Panc1 (cell line): ENCODE measurements around the gene PCP4L1. TPM values are rescaled to one million over a fixed set of nuclear protein-coding genes. Genes with fewer than 3 reads are reported as not detected.

ENCODE experiments used
- ATAC-seq: fragments of 200-7000 bp; cut with Tn5 transposase; 2 replicates; pipeline ENCODE4 v1.9.1; 2020; ENCODE audit warnings: mild to moderate bottlenecking, moderate library complexity
- BruUV-seq: library from RNA; stranded (reverse); fragments of 400-500 nt; replicated peaks from 2 replicates; lab custom pipeline; 2021; lab: Mats Ljungman, UMichigan
- CTCF ChIA-PET: fragments of 300-600 bp; sonication (Branson Sonifier 250); formaldehyde crosslinking; loops from one replicate; lab custom pipeline; 2022; ENCODE audit warnings: antibody characterized with exemption; lab: Charles Lee
- POLR2A ChIA-PET: fragments of 300-600 bp; sonication (Branson Sonifier 250); formaldehyde crosslinking; loops from one replicate; lab custom pipeline; 2022; ENCODE audit warnings: antibody characterized with exemption; lab: Charles Lee
- DNase-seq: peaks from one replicate; pipeline ENCODE4 v3.0.0-alpha.2; 2010; ENCODE audit warnings: low read depth, low spot score
- H3K27ac ChIP-seq: 2 replicates; pipeline ENCODE4 v1.5.1; 2011; ENCODE audit warnings: mild to moderate bottlenecking, low read length, inconsistent platforms
- H3K27me3 ChIP-seq: fragments of 200-500 bp; sonication (Bioruptor generic); 2 replicates; pipeline ENCODE4 v1.6.0; 2014; ENCODE audit warnings: low read length, inconsistent platforms; ENCODE audit not compliant: control insufficient read depth, insufficient read depth
- H3K36me3 ChIP-seq: fragments of 200-500 bp; sonication (Bioruptor generic); 2 replicates; pipeline ENCODE4 v1.5.1; 2014; ENCODE audit warnings: inconsistent platforms, mild to moderate bottlenecking, low read length, moderate library complexity; ENCODE audit not compliant: control insufficient read depth, insufficient read depth
- H3K4me1 ChIP-seq: 2 replicates; pipeline ENCODE4 v1.5.1; 2011; ENCODE audit warnings: inconsistent platforms, mild to moderate bottlenecking, low read length, moderate library complexity; ENCODE audit not compliant: control insufficient read depth, insufficient read depth
- H3K4me3 ChIP-seq, 2 experiments: 2 replicates each; pipeline ENCODE4 v1.5.1; 2011 to 2012; ENCODE audit warnings: low read depth in 2 of 2, low read length in 2 of 2, mild to moderate bottlenecking in 2 of 2, inconsistent platforms in 1 of 2, moderate library complexity in 1 of 2
- H3K9me3 ChIP-seq: fragments of 200-500 bp; sonication (Bioruptor generic); 2 replicates; pipeline ENCODE4 v1.5.1; 2014; ENCODE audit warnings: low read depth, mild to moderate bottlenecking, inconsistent platforms, low read length, moderate library complexity; ENCODE audit not compliant: control insufficient read depth, insufficient read depth
- CTCF ChIP-seq: fragments of 450-650 bp; IDR thresholded peaks from 2 replicates; pipeline ENCODE4 v1.5.1; 2017; ENCODE audit warnings: mild to moderate bottlenecking
- POLR2AphosphoS5 ChIP-seq: IDR thresholded peaks from 2 replicates; pipeline ENCODE4 v1.6.1; 2012; ENCODE audit warnings: mild to moderate bottlenecking, low read depth, low read length, moderate library complexity
- REST ChIP-seq, 2 experiments: IDR thresholded peaks; 2 replicates each; pipeline ENCODE4 v1.6.1; 2011 to 2012; ENCODE audit warnings: low read depth in 2 of 2, control low read depth in 1 of 2, low read length in 1 of 2, mild to moderate bottlenecking in 1 of 2, moderate library complexity in 1 of 2; ENCODE audit not compliant: insufficient read depth in 1 of 2
- SIN3A ChIP-seq: IDR thresholded peaks from 2 replicates; pipeline ENCODE4 v1.6.1; 2012; ENCODE audit warnings: low read depth, mild to moderate bottlenecking, low read length, moderate library complexity, borderline replicate concordance; ENCODE audit not compliant: insufficient read depth
- TCF7L2 ChIP-seq: IDR thresholded peaks from 2 replicates; pipeline ENCODE4 v1.6.1; 2011; ENCODE audit warnings: mild to moderate bottlenecking, low read depth, low read length, inconsistent platforms
- in situ Hi-C: cut with HindIII; loops from 2 replicates; pipeline ENCODE4 v1.10.0; 2016; ENCODE audit warnings: low sequenced_read_pairs, low pct_unique_long_range_greater_than_20kb
- intact Hi-C: fragments of 100-400 bp; cut with micrococcal nuclease; formaldehyde crosslinking; loops from one replicate; pipeline ENCODE4 v1.10.0; 2022; ENCODE audit not compliant: unreplicated experiment
- total RNA-seq: library from RNA; stranded (reverse); gene quantifications from one replicate; pipeline ENCODE4 v1.2.1, GENCODE V29; 2021; ENCODE audit not compliant: unreplicated experiment

PCP4L1 gene
- total RNA-seq, 1 experiment from 2014 or later = not detected

- intact Hi-C loops = loop anchor here (5.0 kb wide), 2 partner anchors 66 to 146 kb away; no protein-coding TSS in a partner anchor
- no peak for ATAC-seq
- H3K4me1 ChIP-seq = peaks cover 19% of the 10 kb centered on the region
- BruUV-seq = no TSS peak
- in situ Hi-C loops = no loop called here
- H3K9me3 ChIP-seq = no peaks in the 10 kb centered on the region
- ChIA-PET POLR2A (interaction anchor here (0.7 to 1.0 kb wide), 2 partner anchors 17 to 65 kb away, joined by 3 to 5 read pairs; no protein-coding TSS in a partner anchor), CTCF (interaction anchor here (0.7 to 2.5 kb wide), 6 partner anchors 12 to 156 kb away, joined by 5 to 30 read pairs (median 10); partner anchors contain the start of gene NR1I3)
- peak overlapping the region; percentile 90 for H3K27ac ChIP-seq
- peak overlapping the region; percentile 82 to 86 for H3K4me3 ChIP-seq
- no peak for DNase-seq
- peaks cover 2% of the 10 kb centered on the region; the same call in 1 of the 2 replicates for H3K36me3 ChIP-seq
- no peaks in the 10 kb centered on the region for H3K27me3 ChIP-seq
- TF ChIP-seq SIN3A (no peak), POLR2AphosphoS5 (no peak), TCF7L2 (no peak), REST (IDR thresholded peaks at IDR 0.05; ENCODE audit: insufficient read depth in 1 of 2, low read depth in 2 of 2, low read length in 1 of 2) (no peak), CTCF (no peak)
These were observed 32.2 kb upstream of the PCP4L1 start for GRCh38 chr1:161226320-161226711.

- no peak for DNase-seq
- Histone ChIP-seq H3K4me1 (peaks cover 19% of the 10 kb centered on the region), H3K27ac (peak overlapping the region; percentile 90), H3K9me3 (no peaks in the 10 kb centered on the region), H3K36me3 (peaks cover 2% of the 10 kb centered on the region; the same call in 1 of the 2 replicates), H3K4me3 (peak overlapping the region; percentile 82 to 86), H3K27me3 (no peaks in the 10 kb centered on the region)
- intact Hi-C loops = loop anchor here (5.0 kb wide), 2 partner anchors 66 to 146 kb away; no protein-coding TSS in a partner anchor
- no peak for ATAC-seq
- in situ Hi-C loops = no loop called here
- ChIA-PET CTCF (interaction anchor here (0.5 to 2.5 kb wide), 5 partner anchors 12 to 157 kb away, joined by 4 to 30 read pairs (median 5); partner anchors contain the start of gene NR1I3), POLR2A (no interaction called here)
- BruUV-seq = no TSS peak
- TF ChIP-seq CTCF (no peak), SIN3A (no peak), TCF7L2 (no peak), POLR2AphosphoS5 (no peak), REST (IDR thresholded peaks at IDR 0.05; ENCODE audit: insufficient read depth in 1 of 2, low read depth in 2 of 2, low read length in 1 of 2) (no peak)
These were observed 31.8 kb upstream of the PCP4L1 start for GRCh38 chr1:161226759-161227158.
